Common myeloid progenitor, CD34-positive (primary cell): Measurements from ENCODE around the gene LEMD3.

Experiments used
- CTCF ChIA-PET: fragments of 350-600 bp; sonication (Branson Sonifier 250); formaldehyde crosslinking; loops from one replicate; lab custom pipeline; 2021; ENCODE audit warnings: antibody characterized with exemption; lab: Charles Lee
- POLR2A ChIA-PET: fragments of 350-600 bp; sonication (Branson Sonifier 250); formaldehyde crosslinking; loops from one replicate; lab custom pipeline; 2021; ENCODE audit warnings: antibody characterized with exemption; lab: Charles Lee
- DNase-seq, 3 donors: peaks; one replicate each; pipeline versions ENCODE4 v3.0.0 to v3.0.0-alpha.2; 2013
- H3K27ac ChIP-seq, 2 experiments: 1 replicate in 1 of 2; 2 replicates in 1 of 2; pipeline ENCODE4 v1.7.0; 2013; ENCODE audit warnings: inconsistent platforms in 2 of 2, low read length in 2 of 2, mild to moderate bottlenecking in 2 of 2, low read depth in 1 of 2, moderate library complexity in 1 of 2; ENCODE audit not compliant: severe bottlenecking in 2 of 2, insufficient read depth in 1 of 2, poor library complexity in 1 of 2
- H3K27me3 ChIP-seq, 5 experiments: replicated peaks in 2 of 5; 1 replicate in 3 of 5; 2 replicates in 2 of 5; pipeline versions ENCODE4 v1.6.1 to v1.7.0; 2013; ENCODE audit warnings: low read length in 4 of 5, mild to moderate bottlenecking in 2 of 5, moderate library complexity in 2 of 5, inconsistent platforms in 1 of 5; ENCODE audit not compliant: insufficient read depth in 5 of 5, control insufficient read depth in 4 of 5
- H3K36me3 ChIP-seq, 4 experiments: 1 replicate in 2 of 4; 2 replicates in 2 of 4; pipeline versions ENCODE4 v1.6.1 to v1.7.0; 2013; ENCODE audit warnings: low read length in 3 of 4, control low read depth in 1 of 4, mild to moderate bottlenecking in 1 of 4; ENCODE audit not compliant: control insufficient read depth in 4 of 4, insufficient read depth in 4 of 4
- H3K4me1 ChIP-seq, 4 experiments: 1 replicate in 3 of 4; 2 replicates in 1 of 4; pipeline versions ENCODE4 v1.6.1 to v1.7.1; 2013; ENCODE audit warnings: low read length in 3 of 4, mild to moderate bottlenecking in 3 of 4, control low read depth in 1 of 4, inconsistent platforms in 1 of 4, moderate library complexity in 1 of 4; ENCODE audit not compliant: control insufficient read depth in 4 of 4, insufficient read depth in 4 of 4; ENCODE audit errors: control extremely low read depth in 1 of 4
- H3K4me3 ChIP-seq, 7 experiments: 1 replicate in 4 of 7; 2 replicates in 3 of 7; pipeline versions ENCODE4 v1.5.1 to v1.7.0; 2013; ENCODE audit warnings: mild to moderate bottlenecking in 7 of 7, low read length in 6 of 7, moderate library complexity in 6 of 7, inconsistent platforms in 2 of 7, low read depth in 2 of 7, control low read depth in 1 of 7; ENCODE audit not compliant: insufficient read depth in 4 of 7, control insufficient read depth in 1 of 7; ENCODE audit errors: extremely low read depth in 1 of 7
- H3K9me3 ChIP-seq, 5 experiments: 1 replicate in 4 of 5; 2 replicates in 1 of 5; pipeline versions ENCODE4 v1.6.1 to v1.7.1; 2013; ENCODE audit warnings: low read length in 4 of 5, mild to moderate bottlenecking in 2 of 5, inconsistent platforms in 1 of 5, low read depth in 1 of 5, moderate library complexity in 1 of 5; ENCODE audit not compliant: control insufficient read depth in 4 of 5, insufficient read depth in 2 of 5; ENCODE audit errors: control extremely low read depth in 1 of 5
- WGBS: methylation state at CpG from one replicate; pipeline ENCODE4 v1.1.5; 2013; ENCODE audit not compliant: insufficient coverage; 5-methylcytosine and 5-hydroxymethylcytosine counted together

Gene LEMD3

GRCh38 chr12:65203376-65203775 lies 34.0 kb downstream of the LEMD3 start:
- Histone ChIP-seq H3K9me3 (peaks cover 0 to 4% (median 0%) of the 10 kb centered on the region in 5 experiments), H3K4me3 (no peak overlapping the region), H3K4me1 (peaks cover 10 to 28% (median 25%) of the 10 kb centered on the region in 4 experiments), H3K27ac (no peak overlapping the region), H3K27me3 (no peaks in the 10 kb centered on the region), H3K36me3 (peaks cover 0 to 8% (median 4%) of the 10 kb centered on the region in 4 experiments)
- ChIA-PET POLR2A (interaction anchor here (1.2 kb wide), 1 partner anchor 8 kb away, joined by 11 read pairs; no protein-coding TSS in a partner anchor), CTCF (interaction anchor here (0.6 to 1.3 kb wide), 2 partner anchors 11 to 310 kb away, joined by 4 to 5 read pairs; no protein-coding TSS in a partner anchor)
- no peak for DNase-seq

GRCh38 chr12:65204886-65205525 lies 35.6 kb downstream of the LEMD3 start:
- Histone ChIP-seq H3K27me3 (no peaks in the 10 kb centered on the region), H3K36me3 (peaks cover 0 to 4% (median 2%) of the 10 kb centered on the region in 4 experiments), H3K27ac (no peak overlapping the region), H3K4me3 (no peak overlapping the region), H3K9me3 (peaks cover 0 to 4% (median 0%) of the 10 kb centered on the region in 5 experiments), H3K4me1 (peaks cover 17 to 42% (median 35%) of the 10 kb centered on the region in 4 experiments)
- POLR2A ChIA-PET: no interaction called here
- no CpG with 5 or more reads among the region's 2 CpGs for whole genome bisulfite sequencing
- DNase-seq: no peak
- CTCF ChIA-PET: interaction anchor here (0.6 to 1.3 kb wide), 3 partner anchors 8 to 13 kb away, joined by 3 to 4 read pairs (median 3); no protein-coding TSS in a partner anchor

GRCh38 chr12:65205886-65206285 lies 36.5 kb downstream of the LEMD3 start:
- H3K27me3 ChIP-seq: no peaks in the 10 kb centered on the region
- ChIA-PET CTCF (interaction anchor here (0.6 kb wide), 1 partner anchor 12 kb away, joined by 3 read pairs; no protein-coding TSS in a partner anchor), POLR2A (no interaction called here)
- peaks cover 17 to 50% (median 42%) of the 10 kb centered on the region in 4 experiments for H3K4me1 ChIP-seq
- H3K36me3 ChIP-seq: no peaks in the 10 kb centered on the region
- H3K27ac ChIP-seq: no peak overlapping the region
- H3K4me3 ChIP-seq: no peak overlapping the region
- peak in 2 of 3 donors; percentile 62 to 76 for DNase-seq
- peaks cover 0 to 4% (median 0%) of the 10 kb centered on the region in 5 experiments for H3K9me3 ChIP-seq

- ChIA-PET CTCF (interaction anchor here (0.7 to 2.5 kb wide), 6 partner anchors 10 to 1126 kb away, joined by 3 to 11 read pairs (median 5); partner anchors contain the start of gene LEMD3), POLR2A (no interaction called here)
- H3K4me1 ChIP-seq: peaks cover 17 to 53% (median 42%) of the 10 kb centered on the region in 4 experiments
- H3K9me3 ChIP-seq: peaks cover 0 to 4% (median 0%) of the 10 kb centered on the region in 5 experiments
- H3K27ac ChIP-seq: peak overlapping the region; percentile 70 to 77
- H3K27me3 ChIP-seq: no peaks in the 10 kb centered on the region
- H3K4me3 ChIP-seq: no peak overlapping the region
- DNase-seq: no peak
- 80% methylated on average over 1 of the region's 2 CpGs for WGBS
- peaks cover 0 to 9% (median 1%) of the 10 kb centered on the region in 4 experiments for H3K36me3 ChIP-seq
Observed at GRCh38 chr12:65208125-65208524, 38.7 kb downstream of the LEMD3 start.

GRCh38 chr12:65208964-65209654 lies 39.7 kb downstream of the LEMD3 start:
- Histone ChIP-seq H3K4me1 (peaks cover 15 to 53% (median 42%) of the 10 kb centered on the region in 4 experiments), H3K27me3 (no peaks in the 10 kb centered on the region), H3K27ac (peak overlapping the region; percentile 70 to 77), H3K9me3 (no peaks in the 10 kb centered on the region), H3K36me3 (peaks cover 0 to 9% (median 1%) of the 10 kb centered on the region in 4 experiments), H3K4me3 (peak overlapping the region in 5 of 7 experiments; percentile 1 to 62 (median 30))
- POLR2A ChIA-PET: interaction anchor here (0.6 to 1.2 kb wide), 2 partner anchors 39 to 1239 kb away, joined by 4 read pairs; partner anchors contain the start of gene LEMD3
- no CpG with 5 or more reads among the region's 3 CpGs for WGBS
- CTCF ChIA-PET: interaction anchor here (0.6 to 2.5 kb wide), 11 partner anchors 9 to 321 kb away, joined by 3 to 11 read pairs (median 4); partner anchors contain the start of gene LEMD3
- DNase-seq: peak in 2 of 3 donors; percentile 25 to 61

- Histone ChIP-seq H3K27ac (peak overlapping the region; percentile 70 to 77), H3K9me3 (no peaks in the 10 kb centered on the region), H3K4me3 (peak overlapping the region in 5 of 7 experiments; percentile 1 to 62 (median 39)), H3K4me1 (peaks cover 14 to 53% (median 40%) of the 10 kb centered on the region in 4 experiments), H3K27me3 (no peaks in the 10 kb centered on the region), H3K36me3 (peaks cover 2 to 12% (median 4%) of the 10 kb centered on the region in 4 experiments)
- POLR2A ChIA-PET: interaction anchor here (1.2 kb wide), 1 partner anchor 40 kb away, joined by 4 read pairs; the partner anchor contains the start of gene LEMD3
- CTCF ChIA-PET: interaction anchor here (0.6 to 2.5 kb wide), 11 partner anchors 8 to 320 kb away, joined by 3 to 11 read pairs (median 4); partner anchors contain the start of gene LEMD3
- peak; percentile 64 to 83 (median 75) for DNase-seq
- WGBS: no CpG with 5 or more reads among the region's 2 CpGs
Observed at GRCh38 chr12:65209655-65210043, 40.3 kb downstream of the LEMD3 start.
